ENCODE results near the gene EMC9. TPM values are rescaled to one million over a fixed set of nuclear protein-coding genes. Genes with fewer than 3 reads are reported as not detected.

EMC9 gene
- total RNA-seq, result 10 to 100 TPM in 2 of 4 donors, 1 to 10 TPM in 2; 6.4 to 15.4 (median 10.4) TPM

- TF ChIP-seq EP300 (IDR thresholded peaks at IDR 0.05) (no peak), POLR2AphosphoS5 (IDR thresholded peaks at IDR 0.05) (peak; percentile 48), POLR2A (IDR thresholded peaks at IDR 0.05) (peak; percentile 68 to 78), CTCF (IDR thresholded peaks at IDR 0.05) (peak in 3 of 4 experiments; percentile 65 to 83 (median 73))
- peaks cover 0 to 86% (median 39%) of the 10 kb centered on the region in 3 donors for H3K4me1 ChIP-seq
- no CpG with 5 or more reads among the region's 65 CpGs for WGBS, 2 donors (ENCODE audit: low coverage in 1 of 2)
- H3K27ac ChIP-seq, result peak within 1 kb of the TSS; percentile 72 to 94 (median 94)
- no peaks in the 10 kb centered on the region for H3K27me3 ChIP-seq
- peaks cover 0 to 28% of the 10 kb centered on the region in 2 donors for H3K36me3 ChIP-seq
- ATAC-seq, result peak; percentile 97
- no peaks in the 10 kb centered on the region for H3K9me3 ChIP-seq
- peak within 1 kb of the TSS; percentile 41 to 89 for H3K4me3 ChIP-seq
Observed at GRCh38 chr14:24141097-24141880, at the start of gene EMC9. Gene EMC9, minus strand, starts transcription at chr14:24141591. Its CDS starts 287 bp downstream, at chr14:24141304.

GRCh38 chr14:24190416-24190815, 49.0 kb upstream of the EMC9 start:
- Histone ChIP-seq H3K4me1 (peaks cover 0 to 41% (median 19%) of the 10 kb centered on the region in 3 donors), H3K36me3 (peaks cover 0 to 56% of the 10 kb centered on the region in 2 donors), H3K27ac (no peak overlapping the region), H3K27me3 (no peaks in the 10 kb centered on the region), H3K9me3 (no peaks in the 10 kb centered on the region), H3K4me3 (no peak overlapping the region)
- no peak for TF ChIP-seq EP300 (IDR thresholded peaks at IDR 0.05)
- no peak for TF ChIP-seq CTCF (IDR thresholded peaks at IDR 0.05)
- TF ChIP-seq POLR2AphosphoS5 (IDR thresholded peaks at IDR 0.05), result no peak
- TF ChIP-seq POLR2A (IDR thresholded peaks at IDR 0.05), result no peak
- WGBS, 2 donors (ENCODE audit: low coverage in 1 of 2), result 85 to 88% methylated on average over 5 to 8 of the region's 10 CpGs
- no peak for ATAC-seq

GRCh38 chr14:24189460-24189859, 48.1 kb upstream of the EMC9 start:
- TF ChIP-seq POLR2A (IDR thresholded peaks at IDR 0.05) (no peak), EP300 (IDR thresholded peaks at IDR 0.05) (no peak), POLR2AphosphoS5 (IDR thresholded peaks at IDR 0.05) (no peak), CTCF (IDR thresholded peaks at IDR 0.05) (no peak)
- Histone ChIP-seq H3K27me3 (no peaks in the 10 kb centered on the region), H3K36me3 (peaks cover 0 to 66% of the 10 kb centered on the region in 2 donors), H3K27ac (peak overlapping the region in 3 of 4 donors; percentile 72 to 83 (median 81)), H3K9me3 (no peaks in the 10 kb centered on the region), H3K4me3 (no peak overlapping the region), H3K4me1 (peaks cover 0 to 35% (median 14%) of the 10 kb centered on the region in 3 donors)
- 82 to 93% methylated on average over 3 to 8 of the region's 9 CpGs for WGBS, 2 donors (ENCODE audit: low coverage in 1 of 2)
- no peak for ATAC-seq

- 0% methylated on average over 3 of the region's 3 CpGs; no CpG with 5 or more reads in 1 of the 2 donors for WGBS, 2 donors (ENCODE audit: low coverage in 1 of 2)
- H3K27ac ChIP-seq, result peak overlapping the region in 3 of 4 donors; percentile 72 to 83 (median 81)
- H3K36me3 ChIP-seq, result peaks cover 0 to 70% of the 10 kb centered on the region in 2 donors
Observed at GRCh38 chr14:24189059-24189375, 47.6 kb upstream of the EMC9 start.

More at GRCh38 chr14:24189059-24189375, 47.6 kb upstream of the EMC9 start:
- Histone ChIP-seq H3K27me3 (no peaks in the 10 kb centered on the region), H3K4me1 (peaks cover 0 to 30% (median 10%) of the 10 kb centered on the region in 3 donors), H3K9me3 (no peaks in the 10 kb centered on the region), H3K4me3 (peak overlapping the region in 1 of 2 donors; percentile 77)
- TF ChIP-seq CTCF (IDR thresholded peaks at IDR 0.05), result no peak
- no peak for TF ChIP-seq POLR2A (IDR thresholded peaks at IDR 0.05)
- no peak for TF ChIP-seq POLR2AphosphoS5 (IDR thresholded peaks at IDR 0.05)
- TF ChIP-seq EP300 (IDR thresholded peaks at IDR 0.05), result no peak
- ATAC-seq, result no peak

Data from gastroesophageal sphincter (tissue), 4 donors.